Stimulated activated naive B cell treated with anti-CD40 and anti-IgM and Interleukin-4, amounts not matched to agents 10 μg/mL and 1 μg/mL and 100 μg/mL, for 72 hours (primary cell): ENCODE results near the gene PIK3AP1.

ENCODE experiments used
- ATAC-seq, 2 donors: fragments of 150-1000 bp; cut with Tn5 transposase; replicated peaks; 2 replicates each; pipeline ENCODE4 v1.10.0; 2021; ENCODE audit warnings: moderate library complexity in 1 of 2
- DNase-seq: peaks from one replicate; pipeline ENCODE4 v3.0.0; 2021
- H3K27ac Mint-ChIP-seq: one replicate; pipeline ENCODE4 v1.8.0; 2022; ENCODE audit warnings: mild to moderate bottlenecking, mixed read lengths
- H3K27me3 Mint-ChIP-seq, 2 donors: one replicate each; pipeline ENCODE4 v1.8.0; 2022; ENCODE audit warnings: mixed read lengths in 2 of 2
- H3K36me3 Mint-ChIP-seq, 2 donors: one replicate each; pipeline ENCODE4 v1.8.0; 2022; ENCODE audit warnings: mixed read lengths in 2 of 2, mild to moderate bottlenecking in 1 of 2
- H3K4me1 Mint-ChIP-seq, 2 donors: one replicate each; pipeline ENCODE4 v1.8.0; 2022; ENCODE audit warnings: mixed read lengths in 2 of 2, mild to moderate bottlenecking in 1 of 2
- H3K4me3 Mint-ChIP-seq, 2 donors: one replicate each; pipeline ENCODE4 v1.8.0; 2022; ENCODE audit warnings: mild to moderate bottlenecking in 2 of 2, mixed read lengths in 2 of 2, moderate library complexity in 1 of 2
- H3K9me3 Mint-ChIP-seq, 2 donors: one replicate each; pipeline ENCODE4 v1.8.0; 2022; ENCODE audit warnings: mixed read lengths in 2 of 2, mild to moderate bottlenecking in 1 of 2

PIK3AP1 gene

DNA sequence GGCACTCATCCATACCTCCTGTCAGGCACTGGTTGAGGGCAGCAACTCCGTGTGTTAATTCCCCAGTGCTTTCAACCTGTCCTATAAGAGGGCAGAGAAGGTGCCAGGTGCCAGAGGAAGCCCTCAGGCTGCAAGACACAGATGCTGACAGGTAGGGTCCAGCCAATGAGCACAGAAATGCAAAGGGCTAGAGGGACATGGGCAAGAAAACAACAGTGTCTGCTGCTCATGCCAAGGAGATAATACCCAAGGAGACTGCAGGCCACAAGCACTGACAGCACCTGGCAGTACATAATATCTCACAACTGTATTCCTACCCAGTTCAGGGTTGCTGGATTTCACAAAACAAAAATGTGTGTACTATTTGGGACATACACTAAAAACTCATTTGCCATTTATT lies 95.1 kb downstream of the PIK3AP1 start:
- no peaks in the 10 kb centered on the region for H3K9me3 Mint-ChIP-seq
- DNase-seq: no peak
- peaks cover 0 to 6% of the 10 kb centered on the region in 2 donors for H3K4me1 Mint-ChIP-seq
- H3K4me3 Mint-ChIP-seq: no peak overlapping the region
- H3K36me3 Mint-ChIP-seq: peaks cover 24 to 54% of the 10 kb centered on the region in 2 donors
- no peak overlapping the region for H3K27ac Mint-ChIP-seq
- no peak for ATAC-seq
- H3K27me3 Mint-ChIP-seq: no peaks in the 10 kb centered on the region

- Mint-ChIP-seq H3K27ac (peak overlapping the region; percentile 56), H3K9me3 (no peaks in the 10 kb centered on the region), H3K4me3 (no peak overlapping the region), H3K27me3 (no peaks in the 10 kb centered on the region), H3K4me1 (peaks cover 0 to 2% of the 10 kb centered on the region in 2 donors), H3K36me3 (peaks cover 36 to 50% of the 10 kb centered on the region in 2 donors)
- ATAC-seq (no peak), DNase-seq (no peak)
Measured at GRCh38 chr10:96622013-96622787, 98.1 kb downstream of the PIK3AP1 start.

DNA sequence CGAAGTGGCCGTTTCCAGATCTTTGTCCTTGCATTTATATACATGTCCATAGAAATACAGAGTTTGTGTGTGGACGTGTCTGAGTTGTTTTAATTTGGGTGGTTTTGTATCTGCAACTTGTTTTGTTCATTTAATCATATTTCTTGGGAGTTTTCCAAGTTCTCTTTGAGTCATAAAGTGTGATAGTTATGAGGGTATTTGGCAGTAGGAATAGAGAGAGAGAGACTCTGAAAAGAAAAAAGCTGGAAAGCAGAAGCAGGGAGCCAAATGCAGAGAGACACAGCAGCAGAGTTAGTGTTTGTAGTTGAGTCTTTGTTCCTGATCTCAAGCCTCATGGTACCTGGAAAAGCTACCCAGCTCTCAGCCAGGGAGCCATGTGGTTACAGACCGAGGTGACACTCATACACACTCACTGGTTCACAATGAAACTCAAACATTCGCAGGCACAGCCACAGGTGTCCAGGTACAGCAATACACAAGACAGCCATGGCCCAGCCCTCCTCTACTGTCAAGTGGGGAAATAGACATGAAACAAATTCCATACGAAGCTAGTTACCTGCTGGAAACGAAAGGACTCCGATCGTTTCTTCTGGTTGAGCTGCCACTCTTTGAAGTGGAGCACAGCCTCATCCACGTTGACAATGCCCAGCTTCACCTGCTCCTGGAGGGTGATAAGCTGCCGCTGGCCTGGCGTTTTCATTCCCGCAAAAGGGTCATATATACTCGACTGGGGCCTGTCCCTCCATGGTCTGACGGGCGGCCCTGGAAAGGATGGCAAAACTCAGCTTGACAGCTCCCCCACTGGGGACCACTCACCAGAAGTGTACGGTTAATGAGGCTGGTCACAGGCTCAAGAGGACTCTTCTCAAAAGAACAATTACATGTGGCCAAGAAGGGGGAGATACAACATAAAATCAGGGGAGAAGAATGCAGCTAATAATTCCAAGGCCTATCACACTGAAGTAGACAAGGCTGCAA lies 100.2 kb downstream of the PIK3AP1 start:
- Mint-ChIP-seq H3K27me3 (no peaks in the 10 kb centered on the region), H3K4me1 (peaks cover 2 to 4% of the 10 kb centered on the region in 2 donors), H3K27ac (peak overlapping the region; percentile 31), H3K4me3 (no peak overlapping the region), H3K36me3 (peaks cover 40 to 54% of the 10 kb centered on the region in 2 donors), H3K9me3 (no peaks in the 10 kb centered on the region)
- ATAC-seq (no peak), DNase-seq (no peak)

GRCh38 chr10:96619120-96619519 lies 101.2 kb downstream of the PIK3AP1 start:
- DNase-seq: no peak
- no peak overlapping the region for H3K4me3 Mint-ChIP-seq
- ATAC-seq: no peak
- H3K9me3 Mint-ChIP-seq: no peaks in the 10 kb centered on the region
- no peaks in the 10 kb centered on the region for H3K27me3 Mint-ChIP-seq
- peaks cover 50 to 59% of the 10 kb centered on the region in 2 donors for H3K36me3 Mint-ChIP-seq
- peaks cover 6 to 7% of the 10 kb centered on the region in 2 donors for H3K4me1 Mint-ChIP-seq
- peak overlapping the region; percentile 16 for H3K27ac Mint-ChIP-seq

DNA sequence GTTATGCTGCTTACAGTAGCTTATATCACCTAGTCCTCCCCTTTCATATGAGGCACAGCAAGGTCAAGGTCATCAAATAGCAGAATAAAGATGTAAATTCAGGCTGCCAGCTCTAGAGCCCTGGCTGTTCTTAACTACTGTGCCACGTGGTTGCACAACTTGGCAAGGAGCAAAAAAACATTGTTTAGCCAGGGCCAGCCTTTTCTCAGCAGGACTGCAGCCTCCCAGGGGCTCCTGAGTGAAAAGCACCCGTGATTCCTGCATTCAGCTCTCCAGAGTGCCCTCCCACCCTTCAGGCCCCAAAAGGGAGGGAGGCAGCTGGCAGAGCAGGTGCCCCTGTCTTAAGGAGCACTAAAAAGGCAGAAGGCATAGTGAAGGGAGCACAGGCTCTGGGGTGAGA lies 101.7 kb downstream of the PIK3AP1 start:
- DNase-seq: no peak
- Mint-ChIP-seq H3K4me1 (peaks cover 5 to 7% of the 10 kb centered on the region in 2 donors), H3K27ac (no peak overlapping the region), H3K9me3 (no peaks in the 10 kb centered on the region), H3K36me3 (peaks cover 53 to 64% of the 10 kb centered on the region in 2 donors), H3K4me3 (no peak overlapping the region), H3K27me3 (no peaks in the 10 kb centered on the region)
- ATAC-seq: no peak

DNA sequence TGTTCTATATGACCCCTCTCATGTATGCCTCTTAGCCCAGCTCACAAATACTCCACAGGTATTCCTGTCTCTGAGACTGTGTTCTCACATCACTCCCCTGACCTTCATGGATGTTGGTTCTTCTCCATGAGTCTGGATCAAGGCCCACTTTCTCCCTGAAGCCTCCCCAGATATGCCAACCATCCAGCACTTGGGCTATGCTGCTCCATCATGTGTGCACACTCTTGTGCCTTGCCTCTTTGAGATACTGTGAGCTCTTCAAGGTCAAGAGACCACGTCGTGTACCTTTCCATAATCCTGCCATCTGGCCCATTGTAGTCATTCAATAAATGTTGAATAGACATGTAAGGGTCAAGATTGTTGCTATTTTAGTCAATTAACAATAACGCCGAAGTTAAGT lies 103.4 kb downstream of the PIK3AP1 start:
- Mint-ChIP-seq H3K36me3 (peaks cover 58 to 71% of the 10 kb centered on the region in 2 donors), H3K9me3 (no peaks in the 10 kb centered on the region), H3K4me1 (peaks cover 7% of the 10 kb centered on the region in 2 donors), H3K27ac (peak overlapping the region; percentile 52), H3K27me3 (no peaks in the 10 kb centered on the region), H3K4me3 (no peak overlapping the region)
- ATAC-seq (no peak), DNase-seq (no peak)

DNA sequence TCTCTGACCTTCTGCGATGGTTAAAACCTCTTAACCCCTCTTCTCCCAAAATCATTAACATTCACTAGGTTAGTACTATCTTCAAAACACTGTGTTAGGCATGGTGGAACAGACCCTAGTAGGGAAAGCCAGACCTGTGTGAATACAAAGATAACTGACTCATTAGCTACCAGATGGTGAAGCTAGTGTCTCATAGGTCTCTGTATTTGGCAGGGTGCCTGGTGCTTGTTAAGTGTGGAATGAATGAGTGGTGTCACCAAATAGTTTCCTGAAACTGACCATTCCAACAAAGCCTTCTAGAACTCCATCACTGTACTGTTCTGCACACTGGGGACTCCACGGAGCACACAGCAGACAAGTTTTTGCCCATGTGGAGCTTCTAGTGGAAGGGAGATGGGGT lies 105.8 kb downstream of the PIK3AP1 start:
- no peaks in the 10 kb centered on the region for H3K27me3 Mint-ChIP-seq
- peaks cover 7% of the 10 kb centered on the region in 2 donors for H3K4me1 Mint-ChIP-seq
- no peaks in the 10 kb centered on the region for H3K9me3 Mint-ChIP-seq
- H3K27ac Mint-ChIP-seq: peak overlapping the region; percentile 72
- DNase-seq: no peak
- ATAC-seq: no peak
- no peak overlapping the region for H3K4me3 Mint-ChIP-seq
- peaks cover 53 to 70% of the 10 kb centered on the region in 2 donors for H3K36me3 Mint-ChIP-seq

GRCh38 chr10:96613576-96613975 lies 106.7 kb downstream of the PIK3AP1 start:
- Mint-ChIP-seq H3K9me3 (no peaks in the 10 kb centered on the region), H3K4me3 (no peak overlapping the region), H3K4me1 (peaks cover 7% of the 10 kb centered on the region in 2 donors), H3K27ac (no peak overlapping the region), H3K36me3 (peaks cover 52 to 72% of the 10 kb centered on the region in 2 donors), H3K27me3 (no peaks in the 10 kb centered on the region)
- ATAC-seq (no peak), DNase-seq (no peak)

GRCh38 chr10:96612055-96612830 lies 108.1 kb downstream of the PIK3AP1 start:
- H3K4me1 Mint-ChIP-seq: peaks cover 7 to 14% of the 10 kb centered on the region in 2 donors
- no peak overlapping the region for H3K4me3 Mint-ChIP-seq
- H3K9me3 Mint-ChIP-seq: no peaks in the 10 kb centered on the region
- DNase-seq: no peak
- H3K36me3 Mint-ChIP-seq: peaks cover 49 to 73% of the 10 kb centered on the region in 2 donors
- H3K27me3 Mint-ChIP-seq: no peaks in the 10 kb centered on the region
- no peak for ATAC-seq
- H3K27ac Mint-ChIP-seq: no peak overlapping the region

GRCh38 chr10:96610817-96611216 lies 109.5 kb downstream of the PIK3AP1 start:
- Mint-ChIP-seq H3K36me3 (peaks cover 55 to 75% of the 10 kb centered on the region in 2 donors), H3K4me3 (no peak overlapping the region), H3K27me3 (no peaks in the 10 kb centered on the region), H3K27ac (peak overlapping the region; percentile 88), H3K9me3 (no peaks in the 10 kb centered on the region), H3K4me1 (peaks cover 7 to 14% of the 10 kb centered on the region in 2 donors)
- no peak for ATAC-seq
- DNase-seq: no peak

DNA sequence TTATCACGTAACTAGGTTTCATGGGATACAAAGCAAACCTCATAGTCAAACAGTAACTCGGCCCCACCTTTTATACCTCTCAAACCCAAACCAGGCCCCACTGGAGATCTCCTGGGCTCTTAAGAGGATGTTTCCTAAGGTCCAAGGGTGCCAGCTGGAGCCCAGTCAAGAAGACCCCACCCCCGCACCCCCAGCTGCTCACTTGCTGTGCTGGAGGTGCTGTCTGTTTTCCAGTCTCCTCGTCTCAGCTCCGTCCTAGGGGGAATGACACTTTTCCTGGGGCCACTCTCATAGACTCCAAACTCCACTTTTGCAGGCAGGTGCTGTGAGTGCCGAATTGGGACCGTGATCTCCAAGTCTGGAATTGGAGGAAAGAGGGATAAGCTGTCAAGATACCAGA lies 110.8 kb downstream of the PIK3AP1 start:
- ATAC-seq (no peak), DNase-seq (no peak)
- Mint-ChIP-seq H3K9me3 (no peaks in the 10 kb centered on the region), H3K4me1 (peaks cover 3 to 7% of the 10 kb centered on the region in 2 donors), H3K27me3 (no peaks in the 10 kb centered on the region), H3K4me3 (no peak overlapping the region), H3K27ac (peak overlapping the region; percentile 42), H3K36me3 (peaks cover 45 to 65% of the 10 kb centered on the region in 2 donors)

GRCh38 chr10:96608805-96609204 lies 111.5 kb downstream of the PIK3AP1 start:
- ATAC-seq: no peak
- Mint-ChIP-seq H3K27ac (peak overlapping the region; percentile 62), H3K4me3 (no peak overlapping the region), H3K36me3 (peaks cover 38 to 58% of the 10 kb centered on the region in 2 donors), H3K9me3 (no peaks in the 10 kb centered on the region), H3K4me1 (peaks cover 3 to 7% of the 10 kb centered on the region in 2 donors), H3K27me3 (no peaks in the 10 kb centered on the region)
- no peak for DNase-seq

- no peak for ATAC-seq
- peaks cover 3 to 7% of the 10 kb centered on the region in 2 donors for H3K4me1 Mint-ChIP-seq
- H3K9me3 Mint-ChIP-seq: no peaks in the 10 kb centered on the region
- H3K27ac Mint-ChIP-seq: peak overlapping the region; percentile 68
- no peaks in the 10 kb centered on the region for H3K27me3 Mint-ChIP-seq
- DNase-seq: no peak
- H3K4me3 Mint-ChIP-seq: no peak overlapping the region
- peaks cover 34 to 58% of the 10 kb centered on the region in 2 donors for H3K36me3 Mint-ChIP-seq
Measured at GRCh38 chr10:96608262-96608661, 112.1 kb downstream of the PIK3AP1 start.

DNA sequence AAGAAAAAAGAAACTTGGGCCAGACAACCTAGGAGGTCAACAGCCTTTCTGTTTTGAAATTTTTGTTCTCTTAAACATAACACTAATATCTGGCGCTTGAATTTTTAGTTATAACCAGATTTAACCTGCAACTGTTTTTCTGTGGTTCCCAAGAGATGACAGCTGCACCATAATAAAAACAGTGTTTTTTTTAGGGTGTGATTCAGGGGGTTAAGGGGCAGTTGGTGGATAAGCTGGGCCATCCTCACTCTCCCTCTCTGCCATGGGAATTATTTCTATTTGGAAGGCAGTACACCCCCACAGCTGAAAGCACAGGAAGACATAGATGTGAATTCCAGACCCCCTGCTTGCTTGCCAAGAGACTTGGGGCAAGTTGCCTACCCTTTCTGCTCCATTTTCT lies 113.4 kb downstream of the PIK3AP1 start:
- Mint-ChIP-seq H3K4me3 (no peak overlapping the region), H3K27me3 (no peaks in the 10 kb centered on the region), H3K4me1 (peaks cover 0 to 7% of the 10 kb centered on the region in 2 donors), H3K27ac (peak overlapping the region; percentile 39), H3K36me3 (peaks cover 30 to 62% of the 10 kb centered on the region in 2 donors), H3K9me3 (no peaks in the 10 kb centered on the region)
- DNase-seq: no peak
- no peak for ATAC-seq
